AML-193 (cell line): Measurements from ENCODE around the gene THSD4.
"Not testable (repeated sequence)": the region's sequence is repeated elsewhere in the genome, so short reads cannot be mapped to it uniquely, and the experiment has no call there.

Experiments
- DNase-seq, 2 experiments: peaks; one replicate each; lab custom pipeline; 2025; lab: John Stamatoyannopoulos, UW

THSD4 gene

GRCh38 chr15:71124937-71125790, 9.9 kb downstream of the THSD4 start:
- DNase-seq = no peak

DNA sequence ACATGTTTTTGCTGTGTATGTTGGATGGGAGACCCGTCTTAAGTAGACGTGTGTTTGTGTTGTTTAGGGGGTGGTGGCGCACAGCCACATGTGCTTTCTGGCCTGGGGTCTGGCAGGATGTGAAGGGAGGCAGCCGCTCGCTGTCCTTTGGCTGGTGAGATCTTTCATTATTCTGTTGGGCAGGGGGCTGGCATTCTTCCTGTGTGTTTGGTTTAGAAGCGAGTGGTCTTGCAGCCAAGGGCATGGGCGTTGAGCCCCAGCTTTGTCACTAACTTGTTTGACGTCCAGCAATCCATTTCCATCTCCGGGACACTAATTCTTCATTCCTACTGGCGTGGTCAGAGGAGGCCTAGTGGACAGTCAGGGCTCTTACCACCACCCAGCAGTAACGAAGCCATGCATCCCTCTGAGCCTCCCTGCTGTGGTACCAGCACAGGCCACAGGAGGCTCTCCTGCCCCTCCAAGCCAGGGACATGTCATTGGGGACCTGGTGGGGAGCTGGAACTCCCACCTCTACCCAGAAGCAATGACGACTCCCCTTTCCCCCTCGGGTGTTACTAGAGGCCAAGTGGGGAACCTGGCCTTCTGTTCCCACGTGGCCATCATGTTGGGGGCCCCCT, 10.7 kb downstream of the THSD4 start:
- DNase-seq = no peak

- no peak for DNase-seq
These were observed 11.8 kb downstream of the THSD4 start for GRCh38 chr15:71127083-71127482.

GRCh38 chr15:71128159-71128558, 12.9 kb downstream of the THSD4 start:
- DNase-seq = not testable (repeated sequence)

DNA sequence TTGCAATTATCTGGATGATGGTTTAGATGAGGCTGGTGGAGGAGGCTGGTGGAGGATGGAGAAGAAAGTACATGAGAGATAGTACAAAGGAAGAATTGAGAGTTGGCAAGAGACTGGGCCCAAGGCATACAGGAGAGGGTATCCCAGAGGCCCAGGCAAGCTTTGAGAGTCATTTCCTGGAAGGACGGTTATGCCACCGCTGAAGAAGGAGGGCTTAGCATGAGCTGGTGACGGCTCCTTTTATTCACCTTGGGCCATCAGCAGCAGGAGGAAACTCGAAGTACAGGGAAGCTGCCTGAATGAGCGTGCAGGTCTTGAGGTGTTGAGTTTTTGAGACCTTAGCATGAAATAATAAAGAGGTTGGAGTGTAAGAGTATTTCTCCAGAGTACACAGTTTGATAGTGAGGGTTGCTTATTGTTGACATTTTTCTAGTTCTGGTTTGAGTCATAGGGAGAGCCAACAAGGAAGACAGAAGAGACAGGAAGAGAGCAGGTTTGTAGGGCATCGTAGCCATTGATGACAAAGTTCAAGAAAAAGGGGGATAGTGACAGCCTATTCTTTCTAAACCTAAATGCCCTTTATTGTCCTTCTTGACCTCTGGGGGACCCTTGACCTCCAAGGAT, 13.8 kb downstream of the THSD4 start:
- DNase-seq = no peak

- DNase-seq = no peak
These were observed 14.4 kb downstream of the THSD4 start for GRCh38 chr15:71129669-71130068.

DNA sequence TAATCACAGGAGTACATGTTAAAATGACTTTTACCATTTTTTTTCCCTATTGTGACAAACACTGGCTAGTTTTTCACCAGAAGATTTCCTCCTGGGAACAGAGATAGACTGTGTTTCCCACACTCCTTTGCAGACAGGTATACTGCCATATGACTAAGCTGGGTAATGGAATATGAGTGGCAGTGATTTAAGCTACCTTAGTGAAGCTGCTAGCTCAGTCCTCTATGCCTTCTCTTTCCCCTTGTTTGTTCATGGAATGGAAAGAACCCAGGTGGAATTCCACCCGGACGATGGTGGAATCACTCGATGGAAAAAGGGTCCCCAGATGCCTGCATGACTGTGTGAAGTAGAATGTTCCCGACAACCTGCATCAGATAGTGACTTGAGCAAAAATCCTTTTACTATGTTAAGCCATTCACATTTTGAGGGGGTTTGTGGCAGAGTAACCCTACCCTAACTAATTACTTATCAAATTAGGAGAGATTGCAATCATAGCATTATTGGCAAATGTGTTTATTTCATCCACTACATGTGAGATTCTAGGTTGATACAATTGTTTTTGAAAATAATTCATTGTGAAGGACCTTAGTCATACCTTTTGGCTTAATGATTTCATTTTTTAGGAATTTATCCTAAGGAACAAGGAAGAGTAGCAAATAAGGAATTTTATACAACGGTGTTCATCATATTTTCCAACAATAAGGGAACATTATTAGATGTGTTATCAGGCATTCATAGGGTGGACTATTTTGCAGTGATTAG, 16.5 kb downstream of the THSD4 start:
- no peak for DNase-seq

- no peak for DNase-seq
These were observed 18.6 kb downstream of the THSD4 start for GRCh38 chr15:71133747-71134472.

GRCh38 chr15:71136159-71136783, 21.0 kb downstream of the THSD4 start:
- DNase-seq = no peak

GRCh38 chr15:71136793-71137518, 21.7 kb downstream of the THSD4 start:
- DNase-seq = no peak

DNA sequence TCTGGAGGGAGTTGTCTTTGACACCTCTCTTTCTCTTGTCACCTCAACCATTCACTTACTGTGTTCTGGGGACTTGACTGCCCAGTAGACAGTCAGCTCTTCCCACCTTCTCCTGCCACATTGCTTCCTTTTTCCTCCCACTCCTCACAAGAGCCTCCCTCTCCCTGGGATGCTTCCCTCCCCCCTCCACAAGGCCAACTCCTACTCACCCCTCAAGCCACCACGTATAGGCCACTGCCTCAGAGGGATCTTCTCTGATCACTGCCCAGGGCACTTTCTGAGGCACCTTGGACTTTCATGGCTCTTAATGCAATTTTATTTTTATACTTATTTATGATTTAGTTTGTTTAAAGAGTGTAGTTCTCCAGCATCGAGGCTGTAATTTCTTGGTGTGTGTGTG, 23.2 kb downstream of the THSD4 start:
- no peak for DNase-seq

DNA sequence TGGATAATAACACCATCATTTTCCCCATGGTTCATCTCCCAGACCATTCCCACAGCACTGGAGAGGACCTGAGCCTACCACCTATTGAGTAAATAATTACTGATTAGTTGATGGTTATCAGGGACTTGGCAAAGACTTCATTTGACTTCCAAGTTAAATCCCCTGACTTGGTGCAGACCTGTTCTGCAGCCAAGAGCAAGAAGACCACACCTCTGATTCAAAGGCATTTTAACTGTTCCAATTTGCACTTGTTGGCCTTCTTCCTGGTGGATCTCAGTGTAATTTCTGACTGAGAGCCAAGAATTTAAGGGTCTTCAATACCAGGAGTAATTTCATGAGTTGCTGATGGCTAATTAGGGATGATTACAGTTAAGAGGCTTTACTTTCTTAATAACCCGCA, 24.0 kb downstream of the THSD4 start:
- no peak for DNase-seq

DNA sequence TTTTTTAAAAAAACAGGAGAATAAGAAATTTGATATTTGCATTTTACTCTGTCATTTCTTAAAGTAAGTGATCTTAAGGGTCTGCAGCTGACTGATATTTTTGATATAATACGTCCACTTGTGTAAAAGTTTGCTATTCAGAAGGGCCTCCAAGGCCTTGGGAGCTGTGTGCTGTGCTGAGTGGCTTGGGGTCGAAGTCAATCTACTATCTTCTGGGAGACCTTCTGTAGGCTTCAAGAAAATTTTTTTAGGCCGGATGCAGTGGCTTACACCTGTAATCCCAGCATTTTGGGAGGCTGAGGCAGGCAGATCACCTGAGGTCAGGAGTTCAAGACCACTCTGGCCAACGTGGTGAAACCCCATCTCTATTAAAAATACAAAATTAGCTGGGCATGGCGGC, 26.3 kb downstream of the THSD4 start:
- no peak for DNase-seq

DNA sequence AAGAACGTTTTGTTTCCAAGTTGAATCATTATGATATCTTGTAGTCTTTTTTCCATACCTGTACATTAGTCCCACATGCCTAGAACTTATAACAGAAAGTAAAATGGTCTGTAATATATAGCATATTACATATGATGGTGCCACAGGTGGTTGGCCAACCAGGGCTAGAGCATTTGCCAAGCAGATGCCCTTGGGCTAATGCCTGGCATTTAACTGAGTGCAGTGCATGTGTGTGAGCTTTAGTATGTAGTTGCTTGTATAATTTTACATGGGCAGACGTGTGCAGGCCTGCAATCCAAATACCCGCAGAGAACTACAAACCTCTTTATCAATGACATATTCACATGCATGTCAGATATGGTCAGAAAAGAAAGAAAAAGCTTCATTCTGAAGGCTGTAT, 27.5 kb downstream of the THSD4 start:
- no peak for DNase-seq

DNA sequence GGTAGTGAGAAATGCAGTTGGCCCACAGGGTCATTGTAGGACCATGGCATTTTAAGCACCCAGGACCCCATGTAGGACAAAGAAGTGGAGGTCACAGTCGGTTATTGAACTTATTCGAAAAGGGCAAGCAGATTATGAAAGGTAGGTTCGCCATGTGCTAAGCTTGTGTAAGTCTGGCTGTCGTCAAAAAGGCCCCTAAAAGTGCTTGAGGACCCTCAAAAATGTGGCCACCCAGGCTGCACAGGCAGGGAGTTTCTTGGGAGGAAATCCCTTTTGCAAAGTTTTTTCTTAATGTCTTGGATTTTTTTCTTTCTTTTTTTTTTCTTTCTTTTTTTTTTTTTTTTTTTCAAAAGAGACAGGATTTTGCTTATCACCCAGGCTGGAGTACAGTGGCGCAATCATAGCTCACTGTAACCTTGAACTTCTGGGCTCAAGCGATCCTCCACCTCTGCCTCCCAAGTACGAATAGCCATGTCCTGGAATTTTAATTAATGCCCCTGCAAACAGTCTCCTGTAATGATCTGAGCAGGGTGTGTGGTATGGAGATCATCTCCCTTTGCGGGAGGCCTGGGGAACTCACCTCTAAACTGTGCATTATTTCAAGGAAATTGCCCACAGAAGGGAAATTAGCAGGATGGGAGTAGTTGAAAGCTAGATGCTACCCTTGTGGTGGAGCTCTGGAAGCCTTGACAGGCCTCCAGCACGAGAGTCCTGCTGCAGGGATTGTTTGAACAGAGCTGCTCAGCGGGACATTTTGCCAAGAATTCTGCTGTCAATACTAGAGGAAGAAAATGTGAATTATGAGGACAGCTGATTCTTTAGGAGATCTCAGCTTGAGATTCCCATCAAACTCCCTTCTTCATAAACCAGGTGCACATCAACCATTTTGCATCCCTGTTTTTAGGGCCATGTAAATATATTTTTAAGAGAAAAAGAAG, 28.4 kb downstream of the THSD4 start:
- no peak for DNase-seq

- DNase-seq = no peak
These were observed 30.4 kb downstream of the THSD4 start for GRCh38 chr15:71145648-71146047.

DNA sequence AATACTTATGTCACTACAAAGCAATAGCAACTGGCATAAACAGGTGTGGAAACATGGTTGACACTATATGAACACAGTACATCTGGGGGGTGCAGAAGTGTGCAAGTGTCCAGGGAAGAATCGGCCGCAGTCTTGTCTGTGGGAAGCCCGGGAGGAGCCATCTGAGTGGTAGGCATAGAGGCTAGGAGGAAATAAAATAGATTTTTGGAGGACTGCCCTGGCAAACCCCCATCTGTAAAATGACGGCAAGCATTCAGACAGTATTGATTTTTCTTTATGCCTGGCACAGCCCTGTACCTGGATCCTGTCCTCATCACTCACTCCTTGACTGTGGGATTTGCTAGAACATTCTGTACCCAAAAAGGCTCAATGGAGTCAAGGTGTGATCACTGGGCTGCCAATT, 31.3 kb downstream of the THSD4 start:
- DNase-seq = no peak

DNA sequence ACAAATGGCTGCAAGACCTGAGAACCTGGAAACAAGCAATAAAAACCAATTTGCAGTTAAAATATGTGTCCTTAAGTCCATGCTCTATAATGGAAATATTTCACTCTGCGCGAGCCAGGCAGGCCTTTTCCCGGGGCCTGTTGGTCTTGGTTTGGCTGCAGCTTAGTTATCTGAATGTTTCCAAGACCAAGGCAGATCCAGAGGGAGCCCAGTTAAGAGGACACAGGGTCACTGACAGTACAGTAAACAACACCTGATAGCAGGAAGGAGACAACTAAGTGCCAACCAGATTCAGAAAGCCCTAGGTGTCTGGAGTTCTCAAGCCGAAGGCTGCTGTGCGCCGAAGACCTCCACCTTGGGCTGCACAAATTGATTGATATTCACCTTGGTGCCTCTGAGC, 32.8 kb downstream of the THSD4 start:
- DNase-seq = no peak
